ENCODE measurements around the gene ZNF883. TPM values are rescaled to one million over a fixed set of nuclear protein-coding genes. Genes with fewer than 3 reads are reported as not detected.

ZNF883 gene
- total and polyA plus RNA-seq, 9 of the 15 experiments (the other 6 are each of a cell fraction or from before 2014, with no cell fraction given) = 1.00 to 5.7 (median 3.7) TPM

DNA sequence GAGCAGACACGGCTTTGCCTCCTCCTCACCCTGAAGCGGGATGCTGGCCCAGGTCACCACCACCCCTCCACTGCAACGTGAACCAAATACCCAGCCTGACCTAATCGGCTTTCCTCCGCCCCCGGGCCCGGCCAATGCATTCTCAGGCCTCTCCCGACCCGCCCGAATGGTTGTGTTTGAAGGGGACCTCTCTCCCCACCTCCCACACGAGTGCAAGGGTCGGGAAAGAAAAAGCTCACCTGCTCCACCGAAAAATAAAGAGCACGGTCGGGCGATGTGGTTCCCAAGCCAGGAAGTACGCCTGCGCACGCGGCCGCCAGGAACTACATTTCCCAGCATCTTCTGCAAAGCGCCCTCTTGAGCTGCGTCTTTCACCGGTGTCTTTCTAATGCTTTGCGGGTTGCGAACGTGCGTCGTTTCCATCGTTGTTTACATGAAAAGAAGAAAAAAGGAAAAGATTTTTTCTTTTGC lies at the start of gene ZNF883 (continued):
- TF ChIP-seq FOXK2 (conservative IDR thresholded peaks at IDR 0.05 in 1 of 2, IDR thresholded peaks at IDR 0.05 in 1 of 2; ENCODE audit: low read depth in 2 of 2) (peak; percentile 79 to 88), CEBPB (tag; IDR thresholded peaks at IDR 0.05) (no peak), NFRKB (IDR thresholded peaks at IDR 0.05; ENCODE audit: low read depth) (no peak), MTA1 (IDR thresholded peaks at IDR 0.05; ENCODE audit: borderline replicate concordance) (peak; percentile 70; the same call in 1 of the 2 replicates), NFIX (CRISPR knock-in tag; IDR thresholded peaks at IDR 0.05; ENCODE audit: low read depth) (no peak), ZNF121 (CRISPR knock-in tag; conservative IDR thresholded peaks at IDR 0.05) (no peak), MCM3 (IDR thresholded peaks at IDR 0.05) (no peak), NR1H2 (CRISPR knock-in tag; IDR thresholded peaks at IDR 0.05) (no peak), MBD2 (IDR thresholded peaks at IDR 0.05; ENCODE audit: borderline replicate concordance, low read depth) (0 out of 2 replicates have a peak, but pooled peaks have one; percentile 31), COPS2 (conservative IDR thresholded peaks at IDR 0.05) (no peak)
- TF ChIP-seq, protein P1, sequence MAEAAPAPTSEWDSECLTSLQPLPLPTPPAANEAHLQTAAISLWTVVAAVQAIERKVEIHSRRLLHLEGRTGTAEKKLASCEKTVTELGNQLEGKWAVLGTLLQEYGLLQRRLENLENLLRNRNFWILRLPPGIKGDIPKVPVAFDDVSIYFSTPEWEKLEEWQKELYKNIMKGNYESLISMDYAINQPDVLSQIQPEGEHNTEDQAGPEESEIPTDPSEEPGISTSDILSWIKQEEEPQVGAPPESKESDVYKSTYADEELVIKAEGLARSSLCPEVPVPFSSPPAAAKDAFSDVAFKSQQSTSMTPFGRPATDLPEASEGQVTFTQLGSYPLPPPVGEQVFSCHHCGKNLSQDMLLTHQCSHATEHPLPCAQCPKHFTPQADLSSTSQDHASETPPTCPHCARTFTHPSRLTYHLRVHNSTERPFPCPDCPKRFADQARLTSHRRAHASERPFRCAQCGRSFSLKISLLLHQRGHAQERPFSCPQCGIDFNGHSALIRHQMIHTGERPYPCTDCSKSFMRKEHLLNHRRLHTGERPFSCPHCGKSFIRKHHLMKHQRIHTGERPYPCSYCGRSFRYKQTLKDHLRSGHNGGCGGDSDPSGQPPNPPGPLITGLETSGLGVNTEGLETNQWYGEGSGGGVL (CRISPR knock-in tag; IDR thresholded peaks at IDR 0.05) = no peak
- TF ChIP-seq, protein P2, sequence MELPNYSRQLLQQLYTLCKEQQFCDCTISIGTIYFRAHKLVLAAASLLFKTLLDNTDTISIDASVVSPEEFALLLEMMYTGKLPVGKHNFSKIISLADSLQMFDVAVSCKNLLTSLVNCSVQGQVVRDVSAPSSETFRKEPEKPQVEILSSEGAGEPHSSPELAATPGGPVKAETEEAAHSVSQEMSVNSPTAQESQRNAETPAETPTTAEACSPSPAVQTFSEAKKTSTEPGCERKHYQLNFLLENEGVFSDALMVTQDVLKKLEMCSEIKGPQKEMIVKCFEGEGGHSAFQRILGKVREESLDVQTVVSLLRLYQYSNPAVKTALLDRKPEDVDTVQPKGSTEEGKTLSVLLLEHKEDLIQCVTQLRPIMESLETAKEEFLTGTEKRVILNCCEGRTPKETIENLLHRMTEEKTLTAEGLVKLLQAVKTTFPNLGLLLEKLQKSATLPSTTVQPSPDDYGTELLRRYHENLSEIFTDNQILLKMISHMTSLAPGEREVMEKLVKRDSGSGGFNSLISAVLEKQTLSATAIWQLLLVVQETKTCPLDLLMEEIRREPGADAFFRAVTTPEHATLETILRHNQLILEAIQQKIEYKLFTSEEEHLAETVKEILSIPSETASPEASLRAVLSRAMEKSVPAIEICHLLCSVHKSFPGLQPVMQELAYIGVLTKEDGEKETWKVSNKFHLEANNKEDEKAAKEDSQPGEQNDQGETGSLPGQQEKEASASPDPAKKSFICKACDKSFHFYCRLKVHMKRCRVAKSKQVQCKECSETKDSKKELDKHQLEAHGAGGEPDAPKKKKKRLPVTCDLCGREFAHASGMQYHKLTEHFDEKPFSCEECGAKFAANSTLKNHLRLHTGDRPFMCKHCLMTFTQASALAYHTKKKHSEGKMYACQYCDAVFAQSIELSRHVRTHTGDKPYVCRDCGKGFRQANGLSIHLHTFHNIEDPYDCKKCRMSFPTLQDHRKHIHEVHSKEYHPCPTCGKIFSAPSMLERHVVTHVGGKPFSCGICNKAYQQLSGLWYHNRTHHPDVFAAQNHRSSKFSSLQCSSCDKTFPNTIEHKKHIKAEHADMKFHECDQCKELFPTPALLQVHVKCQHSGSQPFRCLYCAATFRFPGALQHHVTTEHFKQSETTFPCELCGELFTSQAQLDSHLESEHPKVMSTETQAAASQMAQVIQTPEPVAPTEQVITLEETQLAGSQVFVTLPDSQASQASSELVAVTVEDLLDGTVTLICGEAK (IDR thresholded peaks at IDR 0.05) = 0 out of 2 replicates have a peak, but pooled peaks have one; percentile 36
- TF ChIP-seq, protein P2 (CRISPR knock-in tag; IDR thresholded peaks at IDR 0.05) = no peak
- TF ChIP-seq, protein P3, sequence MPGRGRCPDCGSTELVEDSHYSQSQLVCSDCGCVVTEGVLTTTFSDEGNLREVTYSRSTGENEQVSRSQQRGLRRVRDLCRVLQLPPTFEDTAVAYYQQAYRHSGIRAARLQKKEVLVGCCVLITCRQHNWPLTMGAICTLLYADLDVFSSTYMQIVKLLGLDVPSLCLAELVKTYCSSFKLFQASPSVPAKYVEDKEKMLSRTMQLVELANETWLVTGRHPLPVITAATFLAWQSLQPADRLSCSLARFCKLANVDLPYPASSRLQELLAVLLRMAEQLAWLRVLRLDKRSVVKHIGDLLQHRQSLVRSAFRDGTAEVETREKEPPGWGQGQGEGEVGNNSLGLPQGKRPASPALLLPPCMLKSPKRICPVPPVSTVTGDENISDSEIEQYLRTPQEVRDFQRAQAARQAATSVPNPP (IDR thresholded peaks at IDR 0.05; ENCODE audit: borderline replicate concordance, insufficient read depth, insufficient read length) = no peak
- TF ChIP-seq, protein P4, sequence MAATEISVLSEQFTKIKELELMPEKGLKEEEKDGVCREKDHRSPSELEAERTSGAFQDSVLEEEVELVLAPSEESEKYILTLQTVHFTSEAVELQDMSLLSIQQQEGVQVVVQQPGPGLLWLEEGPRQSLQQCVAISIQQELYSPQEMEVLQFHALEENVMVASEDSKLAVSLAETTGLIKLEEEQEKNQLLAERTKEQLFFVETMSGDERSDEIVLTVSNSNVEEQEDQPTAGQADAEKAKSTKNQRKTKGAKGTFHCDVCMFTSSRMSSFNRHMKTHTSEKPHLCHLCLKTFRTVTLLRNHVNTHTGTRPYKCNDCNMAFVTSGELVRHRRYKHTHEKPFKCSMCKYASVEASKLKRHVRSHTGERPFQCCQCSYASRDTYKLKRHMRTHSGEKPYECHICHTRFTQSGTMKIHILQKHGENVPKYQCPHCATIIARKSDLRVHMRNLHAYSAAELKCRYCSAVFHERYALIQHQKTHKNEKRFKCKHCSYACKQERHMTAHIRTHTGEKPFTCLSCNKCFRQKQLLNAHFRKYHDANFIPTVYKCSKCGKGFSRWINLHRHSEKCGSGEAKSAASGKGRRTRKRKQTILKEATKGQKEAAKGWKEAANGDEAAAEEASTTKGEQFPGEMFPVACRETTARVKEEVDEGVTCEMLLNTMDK (IDR thresholded peaks at IDR 0.05; ENCODE audit: borderline replicate concordance, insufficient read depth, low read depth, low read length, poor library complexity, severe bottlenecking) = peak; percentile 77

Data from K562 (cell line).